CD4-positive, alpha-beta T cell treated with Interleukin-6 for 4 hours (primary cell): Measurements from ENCODE around the gene AIG1.
"Not testable (repeated sequence)": the region's sequence is repeated elsewhere in the genome, so short reads cannot be mapped to it uniquely, and the experiment has no call there.

Experiments used
- DNase-seq: peaks from one replicate; pipeline ENCODE4 v3.0.0-alpha.2; 2020; ENCODE audit warnings: mixed read lengths

The AIG1 gene

GRCh38 chr6:143058987-143059386, 1.7 kb upstream of the AIG1 start:
- DNase-seq, result no peak

- DNase-seq, result peak; percentile 59
Observed at GRCh38 chr6:143059663-143060353, 881 bp upstream of the AIG1 start.

GRCh38 chr6:143060354-143060805, 309 bp upstream of the AIG1 start:
- peak; percentile 73 for DNase-seq

- DNase-seq, result no peak
Observed at GRCh38 chr6:143061597-143062385, 1.1 kb downstream of the AIG1 start.

GRCh38 chr6:143062551-143062950, 1.9 kb downstream of the AIG1 start:
- DNase-seq, result no peak

- no peak for DNase-seq
Observed at GRCh38 chr6:143063631-143064030, 2.9 kb downstream of the AIG1 start.

- DNase-seq, result no peak
Observed at GRCh38 chr6:143064271-143064670, 3.6 kb downstream of the AIG1 start.

GRCh38 chr6:143064951-143065683, 4.4 kb downstream of the AIG1 start:
- no peak for DNase-seq

- DNase-seq, result no peak
Observed at GRCh38 chr6:143068001-143068400, 7.3 kb downstream of the AIG1 start.

- no peak for DNase-seq
Observed at GRCh38 chr6:143074101-143074500, 13.4 kb downstream of the AIG1 start.

- no peak for DNase-seq
Observed at GRCh38 chr6:143074670-143075318, 14.1 kb downstream of the AIG1 start.

- no peak for DNase-seq
Observed at GRCh38 chr6:143078468-143079324, 18.0 kb downstream of the AIG1 start.

- DNase-seq, result no peak
Observed at GRCh38 chr6:143079325-143079640, 18.6 kb downstream of the AIG1 start.

GRCh38 chr6:143082274-143082673, 21.6 kb downstream of the AIG1 start:
- DNase-seq, result not testable (repeated sequence)

GRCh38 chr6:143084019-143084418, 23.3 kb downstream of the AIG1 start:
- not testable (repeated sequence) for DNase-seq

- not testable (repeated sequence) for DNase-seq
Observed at GRCh38 chr6:143087335-143087734, 26.6 kb downstream of the AIG1 start.

- no peak for DNase-seq
Observed at GRCh38 chr6:143087856-143088255, 27.2 kb downstream of the AIG1 start.

- DNase-seq, result no peak
Observed at GRCh38 chr6:143090314-143091044, 29.8 kb downstream of the AIG1 start.

- DNase-seq, result no peak
Observed at GRCh38 chr6:143092768-143093167, 32.1 kb downstream of the AIG1 start.

GRCh38 chr6:143093290-143093689, 32.6 kb downstream of the AIG1 start:
- no peak for DNase-seq

GRCh38 chr6:143096403-143096802, 35.7 kb downstream of the AIG1 start:
- no peak for DNase-seq
